ENCODE measurements around the gene PRKCD. TPM values are rescaled to one million over a fixed set of nuclear protein-coding genes. Genes with fewer than 3 reads are reported as not detected.

PRKCD gene
- total RNA-seq, 1 donor from 2014 or later = 16.1 TPM

DNA sequence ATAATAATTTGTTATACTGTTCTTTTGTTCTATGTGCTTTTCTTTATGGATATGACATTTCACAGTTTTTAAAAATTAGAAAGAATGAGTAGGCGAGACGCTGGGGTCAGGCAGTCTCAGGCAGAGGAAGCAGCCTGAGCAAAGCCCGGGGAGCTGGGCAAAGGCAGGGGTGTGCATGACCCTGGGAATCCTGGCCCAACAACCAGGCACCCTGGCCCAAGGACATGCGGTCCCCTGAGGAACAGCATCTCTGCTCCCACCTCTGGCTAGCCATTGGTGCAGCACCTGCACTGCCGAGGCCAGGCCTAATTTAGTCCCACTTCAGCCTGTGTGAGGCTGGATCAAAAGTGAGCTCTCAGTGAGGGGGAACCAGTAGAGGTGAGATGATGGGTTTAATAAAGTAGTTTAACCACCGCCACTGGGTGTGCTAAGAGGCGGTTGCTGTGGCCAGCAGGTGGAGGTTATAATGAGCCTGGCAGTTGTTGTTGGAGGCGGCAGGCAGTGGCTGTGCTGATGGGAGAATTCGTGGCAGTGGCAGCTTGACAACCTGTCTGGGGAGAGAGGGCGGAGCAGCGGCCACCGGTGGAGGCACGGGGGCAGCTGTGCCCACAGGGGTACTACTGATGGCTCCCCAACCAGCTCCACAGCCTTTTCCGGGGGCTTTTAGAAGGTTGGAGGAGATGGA, 41.5 kb downstream of the PRKCD start:
- H3K36me3 Mint-ChIP-seq = no peaks in the 10 kb centered on the region
- H3K27ac Mint-ChIP-seq = no peak overlapping the region
- no peak for DNase-seq (ENCODE audit: low spot score in 2 of 2, unreplicated experiment in 2 of 2)
- TF ChIP-seq, protein P1, sequence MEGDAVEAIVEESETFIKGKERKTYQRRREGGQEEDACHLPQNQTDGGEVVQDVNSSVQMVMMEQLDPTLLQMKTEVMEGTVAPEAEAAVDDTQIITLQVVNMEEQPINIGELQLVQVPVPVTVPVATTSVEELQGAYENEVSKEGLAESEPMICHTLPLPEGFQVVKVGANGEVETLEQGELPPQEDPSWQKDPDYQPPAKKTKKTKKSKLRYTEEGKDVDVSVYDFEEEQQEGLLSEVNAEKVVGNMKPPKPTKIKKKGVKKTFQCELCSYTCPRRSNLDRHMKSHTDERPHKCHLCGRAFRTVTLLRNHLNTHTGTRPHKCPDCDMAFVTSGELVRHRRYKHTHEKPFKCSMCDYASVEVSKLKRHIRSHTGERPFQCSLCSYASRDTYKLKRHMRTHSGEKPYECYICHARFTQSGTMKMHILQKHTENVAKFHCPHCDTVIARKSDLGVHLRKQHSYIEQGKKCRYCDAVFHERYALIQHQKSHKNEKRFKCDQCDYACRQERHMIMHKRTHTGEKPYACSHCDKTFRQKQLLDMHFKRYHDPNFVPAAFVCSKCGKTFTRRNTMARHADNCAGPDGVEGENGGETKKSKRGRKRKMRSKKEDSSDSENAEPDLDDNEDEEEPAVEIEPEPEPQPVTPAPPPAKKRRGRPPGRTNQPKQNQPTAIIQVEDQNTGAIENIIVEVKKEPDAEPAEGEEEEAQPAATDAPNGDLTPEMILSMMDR (IDR thresholded peaks at IDR 0.05; ENCODE audit: unreplicated experiment) = no peak
- peaks cover 14% of the 10 kb centered on the region for H3K27me3 Mint-ChIP-seq (ENCODE audit: low read depth)
- H3K4me3 Mint-ChIP-seq = no peak overlapping the region
- H3K4me1 Mint-ChIP-seq = no peaks in the 10 kb centered on the region
- H3K9me3 Mint-ChIP-seq = no peaks in the 10 kb centered on the region

GRCh38 chr3:53211706-53212702, 51.0 kb downstream of the PRKCD start:
- Mint-ChIP-seq H3K9me3 (peaks cover 3% of the 10 kb centered on the region), H3K4me3 (no peak overlapping the region), H3K4me1 (no peaks in the 10 kb centered on the region), H3K27me3 (ENCODE audit: low read depth) (peaks cover 8% of the 10 kb centered on the region), H3K27ac (no peak overlapping the region), H3K36me3 (no peaks in the 10 kb centered on the region)
- no peak for DNase-seq (ENCODE audit: low spot score in 2 of 2, unreplicated experiment in 2 of 2)
- TF ChIP-seq, protein P1 (IDR thresholded peaks at IDR 0.05; ENCODE audit: unreplicated experiment) = no peak

GRCh38 chr3:53213276-53213675, 52.3 kb downstream of the PRKCD start:
- DNase-seq (ENCODE audit: low spot score in 2 of 2, unreplicated experiment in 2 of 2) = no peak
- peaks cover 11% of the 10 kb centered on the region for H3K27me3 Mint-ChIP-seq (ENCODE audit: low read depth)
- no peaks in the 10 kb centered on the region for H3K36me3 Mint-ChIP-seq
- no peak overlapping the region for H3K4me3 Mint-ChIP-seq
- H3K27ac Mint-ChIP-seq = no peak overlapping the region
- TF ChIP-seq, protein P1 (IDR thresholded peaks at IDR 0.05; ENCODE audit: unreplicated experiment) = no peak
- peaks cover 3% of the 10 kb centered on the region for H3K9me3 Mint-ChIP-seq
- no peaks in the 10 kb centered on the region for H3K4me1 Mint-ChIP-seq

DNA sequence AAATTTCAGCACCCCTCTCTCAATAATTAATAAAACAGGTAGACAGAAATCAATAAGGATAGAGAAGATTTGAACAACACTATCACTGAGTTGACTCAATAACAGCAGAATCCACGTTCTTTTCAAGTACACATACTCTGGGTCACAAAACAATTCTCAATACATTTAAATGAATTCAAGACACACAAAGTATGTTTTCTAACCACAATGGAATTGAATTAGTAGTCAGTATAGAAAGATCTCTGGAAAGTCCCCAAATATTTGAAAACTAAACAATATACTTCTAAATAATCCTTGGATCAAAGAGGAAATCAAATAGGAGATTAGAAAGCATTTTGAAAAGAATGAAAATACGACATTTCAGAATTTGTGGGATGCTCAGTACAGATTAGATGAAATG, 54.8 kb downstream of the PRKCD start:
- Mint-ChIP-seq H3K36me3 (no peaks in the 10 kb centered on the region), H3K4me3 (no peak overlapping the region), H3K27me3 (ENCODE audit: low read depth) (peaks cover 11% of the 10 kb centered on the region), H3K4me1 (no peaks in the 10 kb centered on the region), H3K9me3 (no peaks in the 10 kb centered on the region), H3K27ac (no peak overlapping the region)
- TF ChIP-seq, protein P1 (IDR thresholded peaks at IDR 0.05; ENCODE audit: unreplicated experiment) = no peak
- DNase-seq (ENCODE audit: low spot score in 2 of 2, unreplicated experiment in 2 of 2) = no peak

DNA sequence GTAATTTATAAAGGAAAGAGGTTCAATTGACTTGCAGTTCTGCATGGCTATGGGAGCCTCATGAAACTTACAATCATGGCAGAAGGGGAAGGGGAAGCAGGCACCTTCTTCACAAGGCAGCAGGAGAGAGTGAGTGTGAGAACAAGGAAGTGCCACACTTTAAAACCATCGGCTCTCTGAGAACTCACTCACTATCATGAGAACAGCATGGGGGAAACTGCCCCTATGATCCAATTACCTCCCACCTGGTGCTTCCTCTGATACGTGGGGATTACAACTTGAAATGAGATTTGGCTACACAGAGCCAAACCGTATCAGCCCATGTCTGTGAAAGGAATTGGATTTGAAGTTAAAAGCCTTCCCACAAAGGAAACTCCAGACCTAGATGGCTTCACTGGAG, 55.7 kb downstream of the PRKCD start:
- Mint-ChIP-seq H3K9me3 (no peaks in the 10 kb centered on the region), H3K4me3 (no peak overlapping the region), H3K27me3 (ENCODE audit: low read depth) (peaks cover 9% of the 10 kb centered on the region), H3K36me3 (no peaks in the 10 kb centered on the region), H3K27ac (no peak overlapping the region), H3K4me1 (no peaks in the 10 kb centered on the region)
- no peak for DNase-seq (ENCODE audit: low spot score in 2 of 2, unreplicated experiment in 2 of 2)
- TF ChIP-seq, protein P1 (IDR thresholded peaks at IDR 0.05; ENCODE audit: unreplicated experiment) = no peak
